HL-60 (cell line): ENCODE measurements around the gene STK17B.

ENCODE experiments used
- POLR2AphosphoS5 ChIP-seq: IDR thresholded peaks from 2 replicates; pipeline ENCODE4 v1.6.1; 2012; ENCODE audit warnings: low read depth
- TF ChIP-seq, protein P1 (sequence below): IDR thresholded peaks from one replicate; pipeline ENCODE4 v1.5.1; 2011; ENCODE audit warnings: low read length, control low read depth, inconsistent platforms; ENCODE audit not compliant: insufficient read depth

DNA sequence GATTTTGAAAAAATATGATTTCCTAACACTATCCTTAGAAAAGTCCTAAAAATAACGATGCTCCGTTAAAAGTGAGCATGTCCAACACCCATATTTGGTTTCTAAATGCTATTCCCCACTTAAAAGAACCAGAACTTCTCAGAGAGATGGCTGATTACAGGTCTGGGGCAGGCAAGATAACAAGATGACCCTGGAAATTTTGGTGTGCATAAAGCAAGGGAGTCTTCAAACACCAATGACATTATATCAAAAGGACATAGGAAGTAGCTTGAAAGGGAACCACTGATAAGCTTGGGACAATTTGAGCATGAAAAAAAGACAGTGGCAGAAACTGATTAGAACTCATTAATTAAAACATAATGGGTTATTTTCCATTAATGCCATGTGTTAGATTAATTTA lies 17.9 kb downstream of the STK17B start:
- TF ChIP-seq, protein P1, sequence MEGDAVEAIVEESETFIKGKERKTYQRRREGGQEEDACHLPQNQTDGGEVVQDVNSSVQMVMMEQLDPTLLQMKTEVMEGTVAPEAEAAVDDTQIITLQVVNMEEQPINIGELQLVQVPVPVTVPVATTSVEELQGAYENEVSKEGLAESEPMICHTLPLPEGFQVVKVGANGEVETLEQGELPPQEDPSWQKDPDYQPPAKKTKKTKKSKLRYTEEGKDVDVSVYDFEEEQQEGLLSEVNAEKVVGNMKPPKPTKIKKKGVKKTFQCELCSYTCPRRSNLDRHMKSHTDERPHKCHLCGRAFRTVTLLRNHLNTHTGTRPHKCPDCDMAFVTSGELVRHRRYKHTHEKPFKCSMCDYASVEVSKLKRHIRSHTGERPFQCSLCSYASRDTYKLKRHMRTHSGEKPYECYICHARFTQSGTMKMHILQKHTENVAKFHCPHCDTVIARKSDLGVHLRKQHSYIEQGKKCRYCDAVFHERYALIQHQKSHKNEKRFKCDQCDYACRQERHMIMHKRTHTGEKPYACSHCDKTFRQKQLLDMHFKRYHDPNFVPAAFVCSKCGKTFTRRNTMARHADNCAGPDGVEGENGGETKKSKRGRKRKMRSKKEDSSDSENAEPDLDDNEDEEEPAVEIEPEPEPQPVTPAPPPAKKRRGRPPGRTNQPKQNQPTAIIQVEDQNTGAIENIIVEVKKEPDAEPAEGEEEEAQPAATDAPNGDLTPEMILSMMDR: no peak
- TF ChIP-seq POLR2AphosphoS5: no peak
